MM.1S (cell line): ENCODE data around the gene TMEM156.

Experiments used
- CTCF ChIP-seq: fragments of 300-600 bp; sonication (generic); IDR thresholded peaks from 2 replicates; pipeline ENCODE4 v1.5.1; 2016; ENCODE audit warnings: antibody characterized with exemption, low read length, mixed read lengths
- EZH2 ChIP-seq: fragments of 300-600 bp; sonication (generic); optimal IDR thresholded peaks from 2 replicates; pipeline ENCODE3; 2017; ENCODE audit warnings: low read depth, mild to moderate bottlenecking, antibody characterized with exemption, low read length, mixed read lengths

GRCh38 chr4:38951598-38951997 lies 80.6 kb downstream of the TMEM156 start:
- TF ChIP-seq CTCF (no peak), EZH2 (no peak)
